ENCODE data around the gene WNT11.

DNA sequence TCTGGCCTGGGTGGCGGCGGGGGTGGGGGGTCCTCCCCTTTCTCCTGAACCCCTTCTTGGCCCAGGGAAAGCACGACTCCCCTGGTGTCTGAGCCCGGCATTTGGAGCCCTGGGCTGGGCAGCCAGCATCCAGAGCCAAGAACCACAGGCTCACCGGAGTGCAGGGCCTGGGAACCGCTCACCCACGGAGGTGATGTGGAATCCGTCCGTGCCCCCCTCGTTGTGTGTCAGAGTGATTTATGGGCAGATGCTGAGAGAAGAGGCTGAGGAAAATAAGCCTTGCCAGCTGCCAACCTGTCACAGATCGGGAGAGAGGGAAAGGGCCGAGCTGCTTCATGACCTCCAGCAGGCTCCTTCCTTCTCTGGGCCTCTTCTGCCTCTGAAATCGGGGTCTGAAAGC lies 33.7 kb downstream of the WNT11 start:
- TF ChIP-seq SP1 (IDR thresholded peaks at IDR 0.05) (no peak), BHLHE40 (IDR thresholded peaks at IDR 0.05; ENCODE audit: borderline replicate concordance) (no peak), HDGF (IDR thresholded peaks at IDR 0.05; ENCODE audit: borderline replicate concordance) (no peak), LEF1 (IDR thresholded peaks at IDR 0.05; ENCODE audit: borderline replicate concordance) (no peak), SUZ12 (IDR thresholded peaks at IDR 0.05) (no peak), FOXK2 (IDR thresholded peaks at IDR 0.05) (no peak), TARDBP (IDR thresholded peaks at IDR 0.05) (no peak)

All from HEK293T (cell line).